HG03025 (cell line): ENCODE data around the gene KLHL2.
"Not testable (repeated sequence)": the region's sequence is repeated elsewhere in the genome, so short reads cannot be mapped to it uniquely, and the experiment has no call there.

Experiments used
- ATAC-seq: cut with Tn5 transposase; IDR thresholded peaks from one replicate; pipeline ENCODE4 v1.9.1; 2021; ENCODE audit warnings: mild to moderate bottlenecking, moderate library complexity; ENCODE audit not compliant: unreplicated experiment, low FRiP score

Gene KLHL2

GRCh38 chr4:165227401-165227800 lies 20.0 kb downstream of the KLHL2 start:
- not testable (repeated sequence) for ATAC-seq

GRCh38 chr4:165229490-165230200 lies 22.3 kb downstream of the KLHL2 start:
- not testable (repeated sequence) for ATAC-seq

- ATAC-seq: peak; percentile 67
Measured at GRCh38 chr4:165232623-165233433, 25.5 kb downstream of the KLHL2 start.

GRCh38 chr4:165234766-165235165 lies 27.4 kb downstream of the KLHL2 start:
- no peak for ATAC-seq

- ATAC-seq: not testable (repeated sequence)
Measured at GRCh38 chr4:165236852-165237251, 29.5 kb downstream of the KLHL2 start.

- peak; percentile 69 for ATAC-seq
Measured at GRCh38 chr4:165238041-165238640, 30.8 kb downstream of the KLHL2 start.

- not testable (repeated sequence) for ATAC-seq
Measured at GRCh38 chr4:165240761-165241160, 33.4 kb downstream of the KLHL2 start.

- not testable (repeated sequence) for ATAC-seq
Measured at GRCh38 chr4:165244148-165244547, 36.8 kb downstream of the KLHL2 start.

GRCh38 chr4:165244587-165245186 lies 37.3 kb downstream of the KLHL2 start:
- not testable (repeated sequence) for ATAC-seq

GRCh38 chr4:165248102-165248501 lies 40.7 kb downstream of the KLHL2 start:
- no peak for ATAC-seq

GRCh38 chr4:165248904-165249303 lies 41.5 kb downstream of the KLHL2 start:
- ATAC-seq: not testable (repeated sequence)

GRCh38 chr4:165254771-165255170 lies 47.4 kb downstream of the KLHL2 start:
- not testable (repeated sequence) for ATAC-seq

GRCh38 chr4:165255439-165255838 lies 48.1 kb downstream of the KLHL2 start:
- ATAC-seq: peak; percentile 97

- not testable (repeated sequence) for ATAC-seq
Measured at GRCh38 chr4:165256074-165256659, 48.8 kb downstream of the KLHL2 start.

GRCh38 chr4:165259776-165260175 lies 52.4 kb downstream of the KLHL2 start:
- ATAC-seq: not testable (repeated sequence)

- ATAC-seq: not testable (repeated sequence)
Measured at GRCh38 chr4:165262306-165262705, 54.9 kb downstream of the KLHL2 start.

GRCh38 chr4:165263466-165263865 lies 56.1 kb downstream of the KLHL2 start:
- ATAC-seq: not testable (repeated sequence)

- ATAC-seq: not testable (repeated sequence)
Measured at GRCh38 chr4:165269931-165270330, 62.6 kb downstream of the KLHL2 start.

- ATAC-seq: not testable (repeated sequence)
Measured at GRCh38 chr4:165273443-165273842, 66.1 kb downstream of the KLHL2 start.

- peak; percentile 49 for ATAC-seq
Measured at GRCh38 chr4:165275357-165275756, 68.0 kb downstream of the KLHL2 start.
